Measurements from ENCODE around the gene MAN1A2. TPM values are rescaled to one million over a fixed set of nuclear protein-coding genes. Genes with fewer than 3 reads are reported as not detected.

The MAN1A2 gene
- total and polyA plus RNA-seq, 9 of the 15 experiments (the other 6 are each of a cell fraction or from before 2014, with no cell fraction given): 4.2 to 38.4 (median 18.7) TPM

GRCh38 chr1:117575586-117576225, 208.5 kb downstream of the MAN1A2 start:
- H3K4me3 ChIP-seq: no peak overlapping the region
- H3K36me3 ChIP-seq (ENCODE audit: control insufficient read depth, insufficient read depth, low read length): no peaks in the 10 kb centered on the region
- no peak for FAIRE-seq
- BruUV-seq (replicated peaks): no TSS peak
- POLR2A ChIA-PET: interaction anchor here (1.1 to 2.0 kb wide), 3 partner anchors 10 to 30 kb away, joined by 3 to 6 read pairs (median 6); partner anchors contain the start of gene TENT5C
- H3K9ac ChIP-seq (ENCODE audit: insufficient read depth in 1 of 2, low read depth in 2 of 2, low read length in 2 of 2): no peak overlapping the region
- H4K20me1 ChIP-seq (replicated peaks; ENCODE audit: control insufficient read depth, insufficient read depth, low read length): no peaks in the 10 kb centered on the region
- no peaks in the 10 kb centered on the region for H3K27me3 ChIP-seq (ENCODE audit: control insufficient read depth in 2 of 2, insufficient read depth in 2 of 2, low read length in 2 of 2)
- H3K4me2 ChIP-seq (ENCODE audit: insufficient read depth, low read length): no peak overlapping the region
- 35% methylated on average over 8 of the region's 8 CpGs for WGBS (ENCODE audit: insufficient coverage, low coverage, missing lambda C conversion rate)
- H3K9me1 ChIP-seq (ENCODE audit: control insufficient read depth, insufficient read depth, low read length): no peaks in the 10 kb centered on the region
- DNase-seq (ENCODE audit: extremely low read depth in 1 of 4, low spot score in 3 of 4): no peak
- no peak overlapping the region for H3K27ac ChIP-seq (ENCODE audit: extremely low read depth, low read depth, low read length)
- H3K79me2 ChIP-seq (ENCODE audit: control insufficient read depth, insufficient read depth, low read length): no peaks in the 10 kb centered on the region
- no peak for TF ChIP-seq ZNF717 (CRISPR knock-in tag; IDR thresholded peaks at IDR 0.05)
- TF ChIP-seq MEIS2 (IDR thresholded peaks at IDR 0.05; ENCODE audit: partially characterized antibody): no peak
- in situ Hi-C loops (cut with MboI) (no loop called here), intact Hi-C loops (cut with micrococcal nuclease) (no loop called here)
- H3K4me1 ChIP-seq (replicated peaks in 1 of 2; ENCODE audit: control insufficient read depth in 2 of 2, insufficient read depth in 2 of 2, low read length in 2 of 2): peaks cover 5 to 8% of the 10 kb centered on the region in 2 experiments; a peak in 3 of 5 replicates
- no peak for ATAC-seq
- CTCF ChIA-PET (ENCODE audit: low intra/inter-chr PET ratio): no interaction called here
- H2AFZ ChIP-seq (ENCODE audit: low read depth, low read length): no peak overlapping the region; the same call in 1 of the 2 replicates
- H3K9me3 ChIP-seq (replicated peaks; ENCODE audit: control insufficient read depth, insufficient read depth, low read depth, low read length): no peaks in the 10 kb centered on the region

GRCh38 chr1:117576236-117576635, 209.0 kb downstream of the MAN1A2 start:
- H3K36me3 ChIP-seq (ENCODE audit: control insufficient read depth, insufficient read depth, low read length): no peaks in the 10 kb centered on the region
- BruUV-seq (replicated peaks): no TSS peak
- WGBS (ENCODE audit: insufficient coverage, low coverage, missing lambda C conversion rate): 10% methylated on average over 3 of the region's 3 CpGs
- H3K4me2 ChIP-seq (ENCODE audit: insufficient read depth, low read length): no peak overlapping the region
- H3K27ac ChIP-seq (ENCODE audit: extremely low read depth, low read depth, low read length): no peak overlapping the region
- H3K9me1 ChIP-seq (ENCODE audit: control insufficient read depth, insufficient read depth, low read length): no peaks in the 10 kb centered on the region
- peak; percentile 25; the same call in 2 of the 3 replicates for ATAC-seq
- H3K4me3 ChIP-seq: no peak overlapping the region
- H3K27me3 ChIP-seq (ENCODE audit: control insufficient read depth in 2 of 2, insufficient read depth in 2 of 2, low read length in 2 of 2): no peaks in the 10 kb centered on the region
- TF ChIP-seq BDP1 (IDR thresholded peaks at IDR 0.05; ENCODE audit: insufficient read depth, insufficient read length): no peak
- H4K20me1 ChIP-seq (replicated peaks; ENCODE audit: control insufficient read depth, insufficient read depth, low read length): no peaks in the 10 kb centered on the region
- peaks cover 3 to 4% of the 10 kb centered on the region in 2 experiments; a peak in 3 of 5 replicates for H3K4me1 ChIP-seq (replicated peaks in 1 of 2; ENCODE audit: control insufficient read depth in 2 of 2, insufficient read depth in 2 of 2, low read length in 2 of 2)
- FAIRE-seq: no peak
- H3K9ac ChIP-seq (ENCODE audit: insufficient read depth in 1 of 2, low read depth in 2 of 2, low read length in 2 of 2): peak overlapping the region in 1 of 2 experiments; percentile 11; a peak in 1 of 4 replicates
- in situ Hi-C loops (cut with MboI): no loop called here
- no peaks in the 10 kb centered on the region for H3K9me3 ChIP-seq (replicated peaks; ENCODE audit: control insufficient read depth, insufficient read depth, low read depth, low read length)
- intact Hi-C loops (cut with micrococcal nuclease): no loop called here
- ChIA-PET POLR2A (interaction anchor here (0.6 to 1.1 kb wide), 2 partner anchors 25 to 89 kb away, joined by 3 to 4 read pairs; no protein-coding TSS in a partner anchor), CTCF (ENCODE audit: low intra/inter-chr PET ratio) (no interaction called here)
- no peak overlapping the region for H2AFZ ChIP-seq (ENCODE audit: low read depth, low read length)
- H3K79me2 ChIP-seq (ENCODE audit: control insufficient read depth, insufficient read depth, low read length): no peaks in the 10 kb centered on the region
- DNase-seq (ENCODE audit: extremely low read depth in 1 of 4, low spot score in 3 of 4): no peak

Measured in K562 (cell line).